H9 (cell line): Measurements from ENCODE around the gene SERPINB5. TPM values are rescaled to one million over a fixed set of nuclear protein-coding genes. Genes with fewer than 3 reads are reported as not detected.

Source experiments
- DNase-seq: peaks from one replicate; pipeline ENCODE4 v3.0.0-alpha.2; 2017
- H2AFZ ChIP-seq: one replicate; pipeline ENCODE4 v1.6.1; 2013; ENCODE audit warnings: mild to moderate bottlenecking, low read length, control low read depth, moderate library complexity
- H2AK5ac ChIP-seq: 2 replicates; pipeline ENCODE4 v1.6.1; 2013; ENCODE audit warnings: low read length, control low read depth, mixed read lengths; ENCODE audit not compliant: insufficient read length
- H2BK120ac ChIP-seq: one replicate; pipeline ENCODE4 v1.6.1; 2013; ENCODE audit warnings: low read depth, mild to moderate bottlenecking, low read length, control low read depth, inconsistent platforms; ENCODE audit not compliant: poor library complexity, severe bottlenecking
- H2BK12ac ChIP-seq: 2 replicates; pipeline ENCODE4 v1.6.1; 2013; ENCODE audit warnings: low read length, control low read depth, mixed read lengths, low read depth; ENCODE audit not compliant: insufficient read length
- H2BK15ac ChIP-seq: 2 replicates; pipeline ENCODE4 v1.6.1; 2013; ENCODE audit warnings: low read depth, low read length, control low read depth
- H2BK20ac ChIP-seq: one replicate; pipeline ENCODE4 v1.6.1; 2013; ENCODE audit warnings: low read depth, mild to moderate bottlenecking, low read length, control low read depth, inconsistent platforms; ENCODE audit not compliant: poor library complexity, severe bottlenecking
- H2BK5ac ChIP-seq: 2 replicates; pipeline ENCODE4 v1.6.1; 2013; ENCODE audit warnings: low read length, control low read depth, mixed read lengths; ENCODE audit not compliant: insufficient read length
- H3K14ac ChIP-seq: 2 replicates; pipeline ENCODE4 v1.6.1; 2013; ENCODE audit warnings: low read length, control low read depth; ENCODE audit not compliant: insufficient read depth
- H3K18ac ChIP-seq: 2 replicates; pipeline ENCODE4 v1.6.1; 2013; ENCODE audit warnings: low read depth, mild to moderate bottlenecking, mixed read lengths, low read length, control low read depth; ENCODE audit not compliant: insufficient read length
- H3K23ac ChIP-seq: 2 replicates; pipeline ENCODE4 v1.6.1; 2013; ENCODE audit warnings: low read length, control low read depth, mixed read lengths, low read depth; ENCODE audit not compliant: insufficient read length
- H3K23me2 ChIP-seq: 2 replicates; pipeline ENCODE4 v1.6.1; 2013; ENCODE audit warnings: low read depth, mild to moderate bottlenecking, mixed read lengths, low read length, control low read depth; ENCODE audit not compliant: insufficient read length, poor library complexity, severe bottlenecking
- H3K27ac ChIP-seq: 2 replicates; pipeline ENCODE4 v1.5.1; 2013; ENCODE audit warnings: low read length, control low read depth, mixed read lengths, low read depth; ENCODE audit not compliant: insufficient read length
- H3K27me3 ChIP-seq: 2 replicates; pipeline ENCODE4 v1.6.1; 2013; ENCODE audit warnings: low read length, control low read depth, inconsistent platforms; ENCODE audit not compliant: insufficient read depth
- H3K4ac ChIP-seq: 2 replicates; pipeline ENCODE4 v1.6.1; 2013; ENCODE audit warnings: low read depth, mild to moderate bottlenecking, control low read depth, inconsistent platforms, low read length, moderate library complexity
- H3K4me1 ChIP-seq: 2 replicates; pipeline ENCODE4 v1.6.1; 2013; ENCODE audit warnings: low read length, control low read depth, inconsistent platforms; ENCODE audit not compliant: insufficient read depth
- H3K4me2 ChIP-seq: 2 replicates; pipeline ENCODE4 v1.6.1; 2013; ENCODE audit warnings: low read length, control low read depth, mixed read lengths; ENCODE audit not compliant: insufficient read length, insufficient read depth
- H3K56ac ChIP-seq: 2 replicates; pipeline ENCODE4 v1.6.1; 2013; ENCODE audit warnings: low read depth, mild to moderate bottlenecking, mixed read lengths, low read length, control low read depth; ENCODE audit not compliant: insufficient read length
- H3K79me1 ChIP-seq: 2 replicates; pipeline ENCODE4 v1.6.1; 2013; ENCODE audit warnings: low read depth, mild to moderate bottlenecking, moderate library complexity, low read length, control low read depth, inconsistent platforms; ENCODE audit not compliant: insufficient read depth, poor library complexity, severe bottlenecking
- H3K79me2 ChIP-seq: 2 replicates; pipeline ENCODE4 v1.6.1; 2013; ENCODE audit warnings: low read length, control low read depth, inconsistent platforms; ENCODE audit not compliant: insufficient read depth
- H3K9ac ChIP-seq: 2 replicates; pipeline ENCODE4 v1.6.1; 2013; ENCODE audit warnings: low read length, control low read depth, mixed read lengths; ENCODE audit not compliant: insufficient read length; ENCODE audit errors: extremely low read depth
- H3K9me3 ChIP-seq: one replicate; pipeline ENCODE4 v1.6.1; 2013; ENCODE audit warnings: low read depth, low read length, inconsistent platforms; ENCODE audit not compliant: control insufficient read depth
- H3T11ph ChIP-seq: one replicate; pipeline ENCODE4 v1.6.1; 2013; ENCODE audit warnings: mild to moderate bottlenecking, low read length, control low read depth, inconsistent platforms
- H4K20me1 ChIP-seq: one replicate; pipeline ENCODE4 v1.6.1; 2013; ENCODE audit not compliant: control insufficient read depth, insufficient read length, insufficient read depth
- H4K5ac ChIP-seq: 2 replicates; pipeline ENCODE4 v1.6.1; 2013; ENCODE audit warnings: low read depth, mild to moderate bottlenecking, mixed read lengths, low read length, control low read depth; ENCODE audit not compliant: insufficient read length
- H4K8ac ChIP-seq: replicated peaks from 2 replicates; pipeline ENCODE4 v1.6.1; 2013; ENCODE audit warnings: low read length, control low read depth, mixed read lengths, low read depth; ENCODE audit not compliant: insufficient read length
- H4K91ac ChIP-seq: 2 replicates; pipeline ENCODE4 v1.6.1; 2013; ENCODE audit warnings: low read depth, mild to moderate bottlenecking, moderate library complexity, mixed read lengths, low read length, control low read depth; ENCODE audit not compliant: insufficient read length
- H3K27ac Mint-ChIP-seq, 3 experiments: 2 replicates in 2 of 3; 3 replicates in 1 of 3; pipeline ENCODE4 v1.8.0; 2020 to 2021; ENCODE audit warnings: mixed read lengths in 3 of 3, mild to moderate bottlenecking in 1 of 3, moderate library complexity in 1 of 3
- H3K27me3 Mint-ChIP-seq: 2 replicates; pipeline ENCODE4 v1.8.0; 2021; ENCODE audit warnings: low read depth, mild to moderate bottlenecking, moderate library complexity, mixed read lengths
- H3K36me3 Mint-ChIP-seq, 3 experiments: 2 replicates in 2 of 3; 3 replicates in 1 of 3; pipeline ENCODE4 v1.8.0; 2020 to 2021; ENCODE audit warnings: low read depth in 3 of 3, mixed read lengths in 3 of 3; ENCODE audit not compliant: insufficient read depth in 1 of 3
- H3K4me1 Mint-ChIP-seq, 2 experiments: 2 replicates each; pipeline ENCODE4 v1.8.0; 2020; ENCODE audit warnings: mixed read lengths in 2 of 2
- H3K4me3 Mint-ChIP-seq, 2 experiments: 2 replicates in 1 of 2; 3 replicates in 1 of 2; pipeline ENCODE4 v1.8.0; 2020 to 2021; ENCODE audit warnings: mild to moderate bottlenecking in 2 of 2, mixed read lengths in 2 of 2, moderate library complexity in 1 of 2
- H3K9me3 Mint-ChIP-seq, 2 experiments: 2 replicates in 1 of 2; 3 replicates in 1 of 2; pipeline ENCODE4 v1.8.0; 2020; ENCODE audit warnings: mild to moderate bottlenecking in 2 of 2, mixed read lengths in 2 of 2, moderate library complexity in 1 of 2
- WGBS: extraction: QIAGEN DNeasy Blood & Tissue Kit; methylation state at CpG from one replicate; pipeline ENCODE4 v1.1.7; 2013; ENCODE audit warnings: missing lambda C conversion rate, low lambda C conversion rate, mixed read lengths; ENCODE audit not compliant: insufficient read length; ENCODE audit errors: extremely low coverage; 5-methylcytosine and 5-hydroxymethylcytosine counted together
- total RNA-seq: library from RNA; stranded (reverse); gene quantifications from 2 replicates; pipeline ENCODE4 v1.2.1, GENCODE V29; 2021
- TF ChIP-seq, protein P1 (sequence below): fragments of 200-600 bp; sonication (generic); conservative IDR thresholded peaks from 3 replicates; pipeline ENCODE4 v1.8.0; 2021; ENCODE audit warnings: antibody characterized with exemption, mild to moderate bottlenecking

SERPINB5 gene
- total RNA-seq, 1 experiment from 2014 or later = not detected

DNA sequence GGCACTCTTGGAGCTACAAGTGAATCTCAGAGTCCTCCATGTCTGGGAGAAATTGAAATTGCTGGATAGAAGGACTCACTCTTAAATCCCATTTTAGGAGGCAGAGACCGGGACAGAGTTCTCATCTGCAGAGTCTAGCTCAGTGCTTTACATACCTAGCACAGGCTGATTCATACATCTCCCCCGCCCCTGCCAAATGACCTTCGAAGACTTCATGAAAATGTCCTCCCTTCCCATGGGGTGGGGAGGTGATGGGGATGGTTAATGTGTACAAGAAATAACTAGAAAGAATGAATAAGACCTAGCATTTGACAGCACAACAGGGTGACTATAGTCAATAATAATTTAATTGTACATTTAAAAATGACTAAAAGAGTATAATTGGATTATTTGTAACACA is 8.2 kb upstream of the SERPINB5 start:
- Histone ChIP-seq H4K8ac (no peak overlapping the region), H3K56ac (no peak overlapping the region), H2BK20ac (no peak overlapping the region), H4K91ac (no peak overlapping the region), H3K79me1 (no peaks in the 10 kb centered on the region), H3T11ph (no peak overlapping the region), H3K14ac (no peak overlapping the region), H2BK5ac (no peak overlapping the region), H3K4ac (no peak overlapping the region), H4K20me1 (no peaks in the 10 kb centered on the region), H3K9ac (no peak overlapping the region), H2BK12ac (no peak overlapping the region), H3K23ac (no peak overlapping the region), H3K79me2 (no peaks in the 10 kb centered on the region), H3K27me3 (no peaks in the 10 kb centered on the region), H3K4me2 (no peak overlapping the region), H2AK5ac (no peak overlapping the region), H3K27ac (no peak overlapping the region), H3K9me3 (no peaks in the 10 kb centered on the region), H2BK120ac (no peak overlapping the region), H3K23me2 (no peaks in the 10 kb centered on the region), H3K18ac (no peak overlapping the region), H2AFZ (no peak overlapping the region), H4K5ac (no peak overlapping the region), H2BK15ac (no peak overlapping the region), H3K4me1 (no peaks in the 10 kb centered on the region)
- no peak overlapping the region for H3K27ac Mint-ChIP-seq
- H3K4me3 Mint-ChIP-seq = no peak overlapping the region
- H3K36me3 Mint-ChIP-seq = no peaks in the 10 kb centered on the region
- no peaks in the 10 kb centered on the region for H3K9me3 Mint-ChIP-seq
- TF ChIP-seq, protein P1, sequence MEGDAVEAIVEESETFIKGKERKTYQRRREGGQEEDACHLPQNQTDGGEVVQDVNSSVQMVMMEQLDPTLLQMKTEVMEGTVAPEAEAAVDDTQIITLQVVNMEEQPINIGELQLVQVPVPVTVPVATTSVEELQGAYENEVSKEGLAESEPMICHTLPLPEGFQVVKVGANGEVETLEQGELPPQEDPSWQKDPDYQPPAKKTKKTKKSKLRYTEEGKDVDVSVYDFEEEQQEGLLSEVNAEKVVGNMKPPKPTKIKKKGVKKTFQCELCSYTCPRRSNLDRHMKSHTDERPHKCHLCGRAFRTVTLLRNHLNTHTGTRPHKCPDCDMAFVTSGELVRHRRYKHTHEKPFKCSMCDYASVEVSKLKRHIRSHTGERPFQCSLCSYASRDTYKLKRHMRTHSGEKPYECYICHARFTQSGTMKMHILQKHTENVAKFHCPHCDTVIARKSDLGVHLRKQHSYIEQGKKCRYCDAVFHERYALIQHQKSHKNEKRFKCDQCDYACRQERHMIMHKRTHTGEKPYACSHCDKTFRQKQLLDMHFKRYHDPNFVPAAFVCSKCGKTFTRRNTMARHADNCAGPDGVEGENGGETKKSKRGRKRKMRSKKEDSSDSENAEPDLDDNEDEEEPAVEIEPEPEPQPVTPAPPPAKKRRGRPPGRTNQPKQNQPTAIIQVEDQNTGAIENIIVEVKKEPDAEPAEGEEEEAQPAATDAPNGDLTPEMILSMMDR = no peak
- no CpG with 5 or more reads among the region's 3 CpGs for WGBS
- no peaks in the 10 kb centered on the region; the same call in 1 of the 2 replicates for H3K27me3 Mint-ChIP-seq
- DNase-seq = no peak
- no peaks in the 10 kb centered on the region for H3K4me1 Mint-ChIP-seq
